NCI-H82 treated with DMSO at 0.1 percent for 48 hours (cell line): ENCODE measurements around the gene EIF1B.

Experiments
- DNase-seq: peaks from one replicate; lab custom pipeline; 2025; ENCODE audit not compliant: unreplicated experiment; lab: John Stamatoyannopoulos, UW

The EIF1B gene

GRCh38 chr3:40308725-40309417 lies 636 bp upstream of the EIF1B start:
- no peak for DNase-seq

GRCh38 chr3:40309925-40310695 lies 603 bp downstream of the EIF1B start:
- no peak for DNase-seq

GRCh38 chr3:40310705-40311104 lies 1.2 kb downstream of the EIF1B start:
- DNase-seq: peak; percentile 12

- DNase-seq: no peak
Measured at GRCh38 chr3:40312661-40313226, 3.2 kb downstream of the EIF1B start.

GRCh38 chr3:40313975-40314860 lies 4.7 kb downstream of the EIF1B start:
- no peak for DNase-seq

GRCh38 chr3:40317061-40317855 lies 7.8 kb downstream of the EIF1B start:
- DNase-seq: peak; percentile 7

GRCh38 chr3:40321818-40322217 lies 12.3 kb downstream of the EIF1B start:
- no peak for DNase-seq

GRCh38 chr3:40323946-40324345 lies 14.4 kb downstream of the EIF1B start:
- no peak for DNase-seq

- DNase-seq: no peak
Measured at GRCh38 chr3:40324621-40325020, 15.1 kb downstream of the EIF1B start.

GRCh38 chr3:40325465-40325864 lies 16.0 kb downstream of the EIF1B start:
- DNase-seq: no peak

GRCh38 chr3:40328374-40328773 lies 18.9 kb downstream of the EIF1B start:
- DNase-seq: no peak

- DNase-seq: no peak
Measured at GRCh38 chr3:40329071-40329470, 19.6 kb downstream of the EIF1B start.

GRCh38 chr3:40332684-40333083 lies 23.2 kb downstream of the EIF1B start:
- DNase-seq: no peak

GRCh38 chr3:40333416-40333815 lies 23.9 kb downstream of the EIF1B start:
- no peak for DNase-seq

GRCh38 chr3:40333852-40334251 lies 24.3 kb downstream of the EIF1B start:
- no peak for DNase-seq

- no peak for DNase-seq
Measured at GRCh38 chr3:40336101-40336500, 26.6 kb downstream of the EIF1B start.

- no peak for DNase-seq
Measured at GRCh38 chr3:40336511-40337135, 27.1 kb downstream of the EIF1B start.

- no peak for DNase-seq
Measured at GRCh38 chr3:40337136-40338108, 27.9 kb downstream of the EIF1B start.

- DNase-seq: no peak
Measured at GRCh38 chr3:40339871-40340270, 30.4 kb downstream of the EIF1B start.
